T47D (cell line): ENCODE measurements around the gene HMGCS2.

Source experiments
- DNase-seq, 2 experiments: peaks; one replicate each; pipeline versions ENCODE4 v3.0.0 to v3.0.0-alpha.2; 2011 to 2012; ENCODE audit warnings: low read depth in 1 of 2, low spot score in 1 of 2
- JUND ChIP-seq: IDR thresholded peaks from 2 replicates; pipeline ENCODE4 v1.6.1; 2012; ENCODE audit warnings: low read depth
- in situ Hi-C: cut with HindIII; loops from 2 replicates; pipeline ENCODE4 v1.10.0; 2016; ENCODE audit warnings: low sequenced_read_pairs, low pct_unique_long_range_greater_than_20kb

HMGCS2 gene

GRCh38 chr1:119784191-119784781, 15.6 kb upstream of the HMGCS2 start:
- DNase-seq = no peak
- in situ Hi-C loops = no loop called here
- TF ChIP-seq JUND = no peak

- peak in 1 of 2 experiments; percentile 29 for DNase-seq
- no peak for TF ChIP-seq JUND
- in situ Hi-C loops = no loop called here
These were observed 14.9 kb upstream of the HMGCS2 start for GRCh38 chr1:119783354-119784185.

- in situ Hi-C loops = no loop called here
- no peak for TF ChIP-seq JUND
- peak in 1 of 2 experiments; percentile 73 for DNase-seq
These were observed 14.1 kb upstream of the HMGCS2 start for GRCh38 chr1:119782631-119783325.

GRCh38 chr1:119781434-119782210, 12.9 kb upstream of the HMGCS2 start:
- in situ Hi-C loops = no loop called here
- DNase-seq = no peak
- no peak for TF ChIP-seq JUND

- TF ChIP-seq JUND = no peak
- peak in 1 of 2 experiments; percentile 60 for DNase-seq
- in situ Hi-C loops = no loop called here
These were observed 11.2 kb upstream of the HMGCS2 start for GRCh38 chr1:119779869-119780356.

GRCh38 chr1:119778886-119779560, 10.3 kb upstream of the HMGCS2 start:
- no peak for DNase-seq
- in situ Hi-C loops = no loop called here
- no peak for TF ChIP-seq JUND

GRCh38 chr1:119778359-119778758, 9.7 kb upstream of the HMGCS2 start:
- no peak for TF ChIP-seq JUND
- in situ Hi-C loops = no loop called here

GRCh38 chr1:119774746-119775490, 6.2 kb upstream of the HMGCS2 start:
- in situ Hi-C loops = no loop called here
- DNase-seq = no peak
- no peak for TF ChIP-seq JUND

More at GRCh38 chr1:119778359-119778758, 9.7 kb upstream of the HMGCS2 start:
- no peak for DNase-seq

GRCh38 chr1:119773711-119774241, 5.1 kb upstream of the HMGCS2 start:
- peak in 1 of 2 experiments; percentile 73 for DNase-seq

GRCh38 chr1:119772298-119772697, 3.6 kb upstream of the HMGCS2 start:
- in situ Hi-C loops = no loop called here
- no peak for DNase-seq
- TF ChIP-seq JUND = no peak

More at GRCh38 chr1:119773711-119774241, 5.1 kb upstream of the HMGCS2 start:
- in situ Hi-C loops = no loop called here
- no peak for TF ChIP-seq JUND

GRCh38 chr1:119771770-119772169, 3.1 kb upstream of the HMGCS2 start:
- in situ Hi-C loops = no loop called here
- DNase-seq = no peak
- TF ChIP-seq JUND = no peak
